SK-N-MC (cell line): Measurements from ENCODE around the gene ARHGAP9.

Source experiments
- EZH2 ChIP-seq: fragments of 200-600 bp; sonication (generic); IDR thresholded peaks from one replicate; pipeline ENCODE4 v1.6.1; 2017; ENCODE audit warnings: antibody characterized with exemption
- FOXP2 ChIP-seq: optimal IDR thresholded peaks from 2 replicates; pipeline ENCODE3; 2011; ENCODE audit warnings: mild to moderate bottlenecking, moderate library complexity; ENCODE audit not compliant: insufficient read depth; ENCODE audit errors: extremely low read length, control extremely low read depth
- POLR2AphosphoS5 ChIP-seq: IDR thresholded peaks from 2 replicates; pipeline ENCODE4 v1.6.1; 2012; ENCODE audit warnings: mild to moderate bottlenecking, low read depth, low read length, borderline replicate concordance

GRCh38 chr12:57471661-57472060, 8.0 kb downstream of the ARHGAP9 start:
- TF ChIP-seq EZH2 (no peak), POLR2AphosphoS5 (no peak), FOXP2 (no peak)
